COLO668 (cell line): ENCODE measurements around the gene CD2BP2.
A peak's percentile ranks its signal among the peaks of the same experiment; 100 is the strongest.

Source experiments
- DNase-seq: peaks from one replicate; lab custom pipeline; 2025; ENCODE audit not compliant: unreplicated experiment; lab: John Stamatoyannopoulos, UW

CD2BP2 gene

DNA sequence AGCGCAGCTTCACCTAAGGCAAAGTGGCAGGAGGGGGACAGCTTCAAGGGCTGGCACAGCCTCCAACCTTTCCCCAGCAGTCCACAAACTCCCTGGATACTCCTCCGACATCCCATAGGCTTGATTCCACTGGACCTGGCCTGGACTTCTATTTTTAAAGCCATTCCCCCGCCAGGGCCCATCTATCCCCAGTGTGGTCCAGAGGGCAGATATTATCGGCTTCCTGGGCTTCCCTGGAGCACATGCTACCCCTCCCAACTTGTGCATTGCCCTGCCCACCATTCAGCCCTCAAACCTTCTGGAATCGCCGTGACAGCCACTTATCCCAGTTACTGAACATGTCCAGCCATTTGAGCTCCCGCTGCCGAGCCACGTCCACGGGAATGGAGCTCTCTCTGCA, 10.1 kb upstream of the CD2BP2 start:
- no peak for DNase-seq

DNA sequence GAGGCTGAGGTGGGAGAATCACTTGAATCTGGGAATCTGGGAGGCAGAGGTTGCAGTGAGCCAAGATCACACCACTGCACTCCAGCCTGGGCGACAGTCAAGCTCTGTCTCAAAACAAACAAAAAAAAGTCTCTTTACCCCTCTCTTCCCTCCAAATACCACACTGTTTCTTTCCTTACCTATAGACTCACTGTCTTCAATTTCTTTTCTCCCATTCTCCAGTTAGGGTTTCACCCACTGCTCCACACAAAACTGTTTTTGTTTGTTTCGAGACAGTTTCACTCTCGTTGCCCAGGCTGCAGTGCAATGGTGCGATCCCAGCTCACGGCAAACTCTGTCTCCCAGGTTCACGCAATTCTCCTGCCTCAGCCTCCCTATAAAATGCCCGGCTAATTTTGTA, 6.1 kb upstream of the CD2BP2 start:
- DNase-seq, result no peak

DNA sequence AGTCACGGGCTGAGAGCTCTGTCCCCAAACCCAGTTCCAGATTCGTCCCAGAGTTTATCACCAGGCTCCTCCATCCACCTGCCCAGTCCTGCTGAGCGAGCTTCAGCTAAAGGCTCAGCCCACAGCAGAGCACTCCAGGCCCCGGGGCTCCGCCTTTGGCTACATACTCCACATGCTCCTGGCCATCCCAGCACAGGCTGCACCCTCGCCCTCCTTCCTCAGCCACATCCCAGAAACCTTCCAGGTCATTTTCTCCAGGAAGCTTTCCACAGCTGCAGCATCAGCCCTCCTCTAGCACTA, 4.7 kb upstream of the CD2BP2 start:
- DNase-seq, result no peak

DNA sequence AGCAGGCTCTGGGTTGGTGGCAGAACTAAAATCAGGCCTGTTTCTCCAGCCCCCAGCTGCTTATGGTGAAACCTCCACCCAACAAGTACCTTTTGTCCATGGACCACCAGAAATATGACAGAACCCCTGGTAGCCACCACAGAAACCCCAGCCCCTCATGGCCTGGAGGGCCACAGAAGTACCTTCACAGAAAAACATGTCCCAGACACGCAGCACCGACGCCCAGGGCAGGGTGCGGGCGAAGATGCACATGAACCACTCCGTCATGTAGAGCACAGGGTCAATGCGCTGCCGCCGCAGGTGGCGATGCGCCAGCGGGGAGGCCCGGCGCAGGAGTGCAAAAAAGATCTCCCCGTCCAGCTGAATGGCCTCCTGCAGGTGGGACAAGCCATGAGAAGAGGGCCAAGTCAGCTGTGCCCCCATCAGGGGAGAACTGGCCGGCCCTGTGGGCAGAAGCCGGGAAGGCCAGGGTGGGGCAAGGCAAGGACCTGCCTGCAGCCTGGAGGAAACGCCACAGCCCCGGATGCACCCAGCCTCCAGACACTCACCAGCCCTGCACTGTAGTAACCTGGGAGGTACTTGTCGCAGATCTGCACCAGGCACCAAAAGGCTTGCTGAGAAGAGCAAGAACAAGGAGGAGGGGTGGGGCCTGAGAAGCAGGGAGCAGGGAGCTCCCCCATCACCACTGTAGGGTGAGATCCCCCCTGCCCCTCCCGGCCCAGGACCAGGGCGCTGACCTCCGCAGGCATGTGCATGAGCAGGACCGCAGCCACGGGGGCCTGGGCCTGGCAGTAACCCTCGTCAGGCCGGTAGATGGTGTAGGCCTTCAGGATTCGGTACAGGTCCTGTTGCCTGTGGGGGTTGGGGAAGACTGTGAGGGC, 4.1 kb upstream of the CD2BP2 start:
- DNase-seq, result no peak

GRCh38 chr16:30358577-30358936, 3.4 kb upstream of the CD2BP2 start:
- no peak for DNase-seq

DNA sequence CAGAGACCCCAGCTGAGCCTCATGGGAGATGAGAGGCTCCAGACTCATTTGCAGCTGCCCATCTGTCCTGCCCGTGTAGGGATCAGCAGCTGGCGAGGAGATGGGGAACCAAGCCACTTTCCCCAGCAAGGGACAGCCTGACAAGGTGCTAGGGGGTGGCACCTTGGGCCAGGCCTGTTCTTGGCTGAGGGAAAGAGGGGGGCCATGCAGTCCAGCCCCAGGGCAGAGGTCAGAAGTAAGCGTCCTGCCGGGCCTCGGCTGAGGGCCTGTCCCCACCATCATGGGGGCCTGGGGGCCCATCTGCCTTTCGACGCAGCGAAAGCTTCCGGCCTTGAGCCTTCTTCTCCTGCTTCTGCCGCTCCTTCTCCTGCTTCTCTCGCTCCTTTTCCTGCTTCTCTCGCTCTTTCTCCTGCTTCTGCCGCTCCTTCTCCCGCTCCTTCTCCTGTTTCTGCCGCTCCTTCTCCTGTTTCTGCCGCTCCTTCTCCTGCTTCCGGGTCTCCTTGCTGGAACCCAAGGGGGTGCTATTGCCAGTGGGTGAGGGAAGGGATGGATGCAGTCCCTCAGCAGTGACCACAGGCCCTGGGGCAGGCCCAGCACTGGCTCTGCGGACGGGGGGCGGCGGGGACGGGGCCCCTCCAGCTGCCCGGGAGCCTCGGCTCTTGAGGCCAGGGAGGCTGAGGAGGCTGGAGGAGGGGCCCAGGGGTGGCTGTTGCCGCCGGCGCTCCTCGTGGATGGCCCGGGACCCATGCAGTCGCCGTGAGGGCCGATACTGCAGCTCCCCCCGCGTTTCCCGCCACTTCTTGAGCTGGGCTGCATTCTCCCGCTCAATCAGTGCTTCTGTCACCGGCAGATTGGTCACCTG, 2.8 kb upstream of the CD2BP2 start:
- DNase-seq, result no peak

DNA sequence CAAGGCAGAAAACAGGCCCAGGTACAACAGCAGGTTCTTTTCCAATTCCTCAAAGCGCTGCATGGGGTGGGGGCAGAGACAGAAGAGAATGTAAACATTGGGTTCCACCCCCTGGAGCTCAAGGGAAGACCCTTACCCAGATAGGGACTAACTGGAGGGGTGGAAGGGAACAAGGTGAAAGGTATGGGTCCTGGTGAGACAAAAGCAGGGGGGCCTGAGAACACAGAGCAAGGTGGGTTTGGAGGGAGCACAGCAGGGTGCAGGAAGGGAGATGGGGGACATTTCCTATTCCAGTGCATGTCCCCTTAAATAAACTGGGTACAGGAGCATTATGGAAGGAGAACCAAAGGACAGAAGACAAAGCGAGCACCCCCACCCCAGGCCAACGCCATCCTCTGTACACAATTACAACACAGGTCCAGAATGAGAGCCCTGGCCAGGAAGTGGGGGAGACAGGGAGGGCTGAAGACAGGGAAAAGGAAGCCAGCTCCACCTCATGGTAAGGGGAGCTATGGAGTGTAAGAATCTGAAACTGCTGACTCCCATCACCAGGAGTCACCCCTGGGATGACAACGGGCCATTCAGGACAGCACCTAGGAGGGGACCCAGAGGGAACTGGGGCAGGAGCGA, 2.1 kb upstream of the CD2BP2 start:
- no peak for DNase-seq

- DNase-seq, result peak; percentile 59
These were observed 1.4 kb upstream of the CD2BP2 start for GRCh38 chr16:30356401-30357084.

DNA sequence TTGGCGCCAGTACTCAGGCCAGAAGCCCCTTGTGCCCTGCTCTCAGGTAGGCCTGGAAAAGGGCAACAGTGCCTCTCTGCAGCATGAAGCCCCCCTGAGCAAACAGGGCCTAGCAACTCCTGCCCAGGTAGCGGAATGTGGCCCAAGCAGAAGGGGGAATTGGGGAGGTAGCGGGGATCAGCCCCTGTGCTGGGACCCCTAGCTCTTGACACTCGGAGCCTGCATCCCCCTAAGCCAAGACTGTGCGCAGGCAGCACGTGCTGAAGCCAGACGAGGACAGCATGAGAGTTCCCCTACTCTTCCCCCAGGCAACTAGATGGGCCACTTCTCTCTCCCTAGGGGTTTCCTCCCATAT, 823 bp upstream of the CD2BP2 start:
- peak; percentile 39 for DNase-seq

DNA sequence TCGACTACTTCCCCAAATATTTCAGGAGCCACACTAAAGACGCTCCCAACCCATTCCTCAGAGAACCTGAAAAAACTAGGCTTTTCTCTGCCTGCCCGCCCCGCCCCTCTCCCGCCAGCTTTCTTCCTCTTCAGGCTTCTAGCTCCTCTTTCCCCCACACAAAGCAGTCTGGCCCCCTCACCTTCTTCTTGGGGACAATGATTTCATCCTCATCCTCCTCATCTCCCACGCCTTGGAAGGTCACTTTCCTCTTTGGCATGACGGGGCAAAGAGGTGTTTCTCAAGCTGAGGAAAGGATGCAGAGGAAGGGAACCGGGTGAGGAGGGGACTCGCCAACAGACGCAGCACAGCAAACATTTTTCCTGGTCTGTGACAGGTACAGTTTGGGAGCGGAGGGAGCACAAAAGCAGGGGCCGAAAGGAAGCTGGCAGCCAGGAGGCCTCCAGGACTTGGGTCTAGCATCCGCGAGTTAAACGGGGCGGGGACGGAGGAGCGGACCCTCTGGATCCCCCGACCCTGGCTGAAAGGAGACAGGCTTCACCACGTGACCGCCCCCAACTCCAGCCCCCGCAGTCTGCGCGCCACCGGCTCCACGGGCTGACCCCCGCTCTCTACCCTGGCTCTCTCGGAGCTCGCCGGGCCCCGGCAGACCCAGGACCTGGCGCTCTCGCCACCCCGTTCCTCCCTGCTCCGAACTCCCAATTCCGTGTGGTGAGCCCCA, 525 bp downstream of the CD2BP2 start:
- DNase-seq, result no peak

DNA sequence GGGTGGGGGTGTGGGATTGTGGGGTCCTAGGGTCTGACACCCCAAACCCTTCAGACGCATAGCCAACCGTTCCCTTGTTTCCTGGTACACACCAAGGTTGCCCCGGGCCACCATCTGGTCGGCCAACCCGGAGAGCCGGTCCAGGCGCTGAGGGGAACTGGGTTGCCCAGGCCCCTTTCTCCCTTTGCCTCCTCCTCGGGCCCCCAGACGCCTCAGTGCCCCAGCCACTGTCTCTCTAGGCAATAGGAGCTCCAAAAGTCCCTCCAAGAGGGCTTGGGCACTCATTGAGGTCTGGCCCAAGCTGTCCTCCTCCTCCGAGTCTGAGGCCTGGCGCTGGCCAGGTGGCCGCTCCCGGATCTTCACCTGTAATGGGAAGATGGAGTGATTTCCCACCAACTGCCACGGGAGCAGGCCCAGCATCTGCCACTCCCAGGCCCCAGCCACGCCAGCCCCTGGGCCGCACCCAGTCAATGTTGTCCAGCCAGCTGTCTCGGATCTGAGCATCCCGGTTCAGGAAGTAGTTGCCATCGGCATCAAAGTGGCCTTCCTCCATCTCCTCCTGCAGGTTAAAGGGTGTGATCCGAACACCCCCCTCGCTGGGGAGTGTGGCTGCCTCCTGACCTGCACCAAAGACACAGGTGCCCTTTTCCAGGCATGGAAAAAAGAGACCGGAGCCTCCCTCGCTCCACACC, 1.5 kb downstream of the CD2BP2 start:
- no peak for DNase-seq

DNA sequence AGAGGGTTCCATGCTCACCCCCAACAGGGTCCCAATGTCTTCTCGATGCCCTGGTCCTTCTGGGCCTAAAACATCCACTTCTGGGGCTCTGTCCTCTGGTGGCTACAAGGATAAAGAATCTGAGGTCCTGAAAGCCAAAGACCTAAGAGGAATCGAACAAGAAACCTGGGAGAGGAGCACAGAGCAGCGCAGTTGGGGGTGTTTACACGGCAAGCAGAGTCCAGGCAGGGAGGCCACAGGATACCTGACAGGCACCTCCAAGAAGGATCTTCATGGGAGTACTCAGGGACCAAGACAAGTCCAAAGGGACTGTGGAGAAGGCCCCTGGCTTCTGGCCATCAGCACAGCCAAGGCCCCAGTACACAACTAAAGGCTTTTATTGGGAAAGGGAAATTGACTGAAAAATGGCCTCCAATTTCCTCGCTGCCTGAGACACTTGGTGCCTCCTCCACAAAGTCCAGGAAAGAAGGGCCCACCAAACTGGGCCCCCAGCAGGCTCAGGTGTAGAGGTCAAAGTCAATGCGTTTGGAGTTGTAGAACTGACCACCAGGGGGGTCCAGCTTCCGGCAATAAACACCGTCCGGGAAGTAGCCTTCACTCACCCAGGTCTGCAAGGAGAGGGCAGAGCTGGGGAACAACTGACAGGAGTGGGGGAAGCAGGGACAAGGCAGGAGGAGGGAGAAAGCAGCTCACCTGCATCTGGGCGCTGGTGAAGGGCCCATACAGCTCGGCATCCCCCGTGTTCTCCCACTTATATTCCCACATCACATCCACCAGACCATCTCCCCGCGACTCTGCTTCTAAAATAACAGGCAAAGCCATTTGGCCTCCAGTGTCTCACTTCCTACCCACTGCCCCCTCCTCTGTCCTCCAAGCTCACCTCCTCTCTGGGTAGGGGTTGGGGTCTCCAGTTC, 2.4 kb downstream of the CD2BP2 start:
- no peak for DNase-seq

- no peak for DNase-seq
These were observed 3.3 kb downstream of the CD2BP2 start for GRCh38 chr16:30351586-30352419.

DNA sequence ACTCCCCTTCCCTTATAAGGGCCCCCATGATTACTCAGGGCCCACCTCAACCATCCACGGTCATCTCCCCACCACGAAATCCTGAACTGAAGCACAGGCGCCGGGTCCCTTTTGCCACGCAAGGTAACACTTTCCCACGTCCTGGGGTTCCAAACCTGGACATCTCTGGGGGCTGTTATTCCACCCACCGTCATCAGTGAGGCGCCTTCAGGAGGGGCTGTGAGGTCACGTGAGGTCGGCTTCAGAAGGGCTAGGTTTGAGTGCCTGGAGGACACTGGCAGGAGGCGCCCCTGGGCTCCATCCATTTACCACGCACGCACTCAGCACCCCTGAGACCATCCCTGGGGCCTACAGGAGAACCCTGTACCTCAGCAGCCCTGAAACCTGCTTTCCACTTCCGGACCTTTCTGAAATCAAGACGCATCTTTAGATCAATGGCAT, 4.1 kb downstream of the CD2BP2 start:
- no peak for DNase-seq

- DNase-seq, result no peak
These were observed 4.8 kb downstream of the CD2BP2 start for GRCh38 chr16:30350134-30350871.

- DNase-seq, result no peak
These were observed 5.4 kb downstream of the CD2BP2 start for GRCh38 chr16:30349675-30350074.

DNA sequence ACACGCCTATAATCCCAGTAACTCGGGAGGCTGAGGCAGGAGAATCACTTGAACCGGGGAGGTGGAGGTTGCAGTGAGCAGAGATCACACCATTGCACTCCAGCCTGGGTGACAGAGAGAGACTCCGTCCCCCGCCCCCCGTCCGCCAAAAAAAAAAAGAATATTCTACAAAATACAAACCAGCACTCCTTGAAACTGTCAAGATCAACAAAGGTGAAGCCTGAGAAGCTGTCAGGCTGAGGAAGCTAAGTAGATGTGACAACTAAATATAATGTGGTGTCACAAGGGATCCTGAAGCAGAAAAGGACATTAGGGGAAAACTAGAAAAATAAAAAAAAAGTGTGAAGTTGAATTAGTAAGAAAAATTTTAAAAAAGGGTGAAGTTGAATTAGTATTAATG, 6.2 kb downstream of the CD2BP2 start:
- no peak for DNase-seq

DNA sequence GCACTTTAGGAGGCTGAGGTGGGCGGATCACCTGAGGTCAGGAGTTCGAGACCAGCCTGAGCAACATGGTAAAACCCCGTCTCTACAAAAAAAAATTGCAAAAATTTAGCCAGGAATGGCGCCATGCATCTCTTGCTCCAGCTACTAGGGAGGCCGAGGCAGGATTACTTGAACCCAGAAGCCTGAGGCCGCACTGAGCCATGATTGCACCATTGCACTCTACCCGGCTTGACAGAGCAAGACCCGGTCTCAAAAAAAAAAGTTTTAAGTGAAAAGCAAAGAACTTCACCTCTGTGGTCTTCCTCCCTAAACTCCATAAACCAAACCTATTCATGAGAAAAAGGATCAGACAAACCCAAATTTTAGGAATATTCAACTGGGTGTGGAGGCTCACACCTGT, 7.0 kb downstream of the CD2BP2 start:
- DNase-seq, result no peak
